Nephron progenitor cell (in vitro differentiated cells): ENCODE results near the gene NELL2.

Source experiments
- DNase-seq: peaks from one replicate; pipeline ENCODE4 v3.0.0; 2021
- H3K27ac Mint-ChIP-seq: 2 replicates; pipeline ENCODE4 v1.8.0; 2021; ENCODE audit warnings: mild to moderate bottlenecking, moderate library complexity, mixed read lengths
- H3K27me3 Mint-ChIP-seq: 2 replicates; pipeline ENCODE4 v1.8.0; 2021; ENCODE audit warnings: mild to moderate bottlenecking, low read depth, mixed read lengths; ENCODE audit not compliant: poor library complexity
- H3K36me3 Mint-ChIP-seq: 2 replicates; pipeline ENCODE4 v1.8.0; 2021; ENCODE audit warnings: low read depth, mixed read lengths
- H3K4me1 Mint-ChIP-seq: 2 replicates; pipeline ENCODE4 v1.8.0; 2021; ENCODE audit warnings: mixed read lengths
- H3K4me3 Mint-ChIP-seq: 2 replicates; pipeline ENCODE4 v1.8.0; 2021; ENCODE audit warnings: mild to moderate bottlenecking, moderate library complexity, mixed read lengths
- H3K9me3 Mint-ChIP-seq: 2 replicates; pipeline ENCODE4 v1.8.0; 2021; ENCODE audit warnings: mild to moderate bottlenecking, moderate library complexity, mixed read lengths
- CTCF ChIP-seq: fragments of 200-600 bp; sonication (generic); IDR thresholded peaks from 2 replicates; pipeline ENCODE4 v1.5.0; 2021; ENCODE audit warnings: antibody characterized with exemption

NELL2 gene

DNA sequence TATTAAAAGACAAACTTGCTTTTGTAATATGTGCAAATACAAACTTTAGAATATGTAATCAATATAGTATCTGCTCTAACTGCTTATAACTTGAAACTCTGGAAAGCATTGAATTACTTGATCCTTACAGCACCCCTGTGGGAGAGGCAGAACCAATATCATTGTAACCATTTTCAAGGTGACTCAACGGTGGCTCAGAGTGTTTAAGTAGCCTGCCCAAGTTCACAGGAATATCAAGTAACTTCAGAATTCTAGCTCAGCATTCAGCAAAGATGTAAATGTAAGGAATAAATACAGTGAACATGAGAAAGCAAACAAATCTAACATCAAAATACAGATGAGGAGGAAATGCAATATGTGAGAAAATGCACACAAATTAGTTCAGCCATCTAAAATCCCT lies 264.6 kb downstream of the NELL2 start:
- no peak for TF ChIP-seq CTCF
- Mint-ChIP-seq H3K4me3 (no peak overlapping the region), H3K36me3 (no peaks in the 10 kb centered on the region), H3K9me3 (no peaks in the 10 kb centered on the region), H3K4me1 (peaks cover 4% of the 10 kb centered on the region), H3K27me3 (no peaks in the 10 kb centered on the region), H3K27ac (no peak overlapping the region)
- no peak for DNase-seq

DNA sequence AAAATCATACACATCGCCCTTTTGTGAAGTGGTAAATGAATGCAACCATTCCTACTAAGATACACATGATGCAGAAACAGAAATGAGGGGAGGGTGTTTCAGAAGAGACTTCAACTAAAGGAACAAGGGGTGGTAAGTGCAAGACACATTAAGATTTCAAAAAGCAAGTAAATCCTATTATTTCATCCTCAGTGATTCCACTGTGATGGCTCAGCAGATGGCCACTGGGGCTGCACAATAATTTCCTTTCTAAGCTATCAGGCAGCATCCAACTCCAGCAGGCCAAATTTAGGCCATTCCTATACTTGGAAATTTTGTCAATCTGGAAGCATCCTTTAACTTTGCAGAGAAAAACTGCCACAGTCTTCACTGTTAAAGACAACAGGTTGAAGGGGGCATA lies 272.4 kb downstream of the NELL2 start:
- Mint-ChIP-seq H3K9me3 (no peaks in the 10 kb centered on the region), H3K27me3 (no peaks in the 10 kb centered on the region), H3K4me3 (no peak overlapping the region), H3K36me3 (no peaks in the 10 kb centered on the region), H3K4me1 (no peaks in the 10 kb centered on the region), H3K27ac (no peak overlapping the region)
- TF ChIP-seq CTCF = no peak
- no peak for DNase-seq

DNA sequence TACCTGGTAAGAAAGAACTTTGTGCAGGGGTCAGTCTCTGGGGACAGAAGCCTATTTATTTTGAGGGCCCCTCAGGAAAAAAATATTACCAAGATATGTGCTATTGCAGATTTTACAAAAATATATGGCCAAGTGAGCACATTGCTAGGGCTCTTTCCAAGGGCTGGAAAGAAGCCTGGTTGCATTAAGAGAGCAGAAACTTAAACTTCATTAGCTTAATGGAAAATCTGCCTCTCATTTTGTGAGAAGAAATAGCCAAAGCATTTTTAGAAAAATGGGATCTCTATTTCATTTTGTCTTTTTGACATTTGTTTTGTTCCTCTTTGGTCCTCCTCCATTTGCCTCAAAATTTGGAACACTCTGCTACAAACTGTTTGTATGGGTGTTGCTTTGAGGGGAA lies 283.5 kb downstream of the NELL2 start:
- Mint-ChIP-seq H3K9me3 (no peaks in the 10 kb centered on the region), H3K36me3 (no peaks in the 10 kb centered on the region), H3K4me1 (no peaks in the 10 kb centered on the region), H3K4me3 (no peak overlapping the region), H3K27ac (no peak overlapping the region), H3K27me3 (no peaks in the 10 kb centered on the region)
- TF ChIP-seq CTCF = no peak
- DNase-seq = no peak

GRCh38 chr12:44589697-44590096 lies 286.4 kb downstream of the NELL2 start:
- Mint-ChIP-seq H3K27ac (no peak overlapping the region), H3K9me3 (no peaks in the 10 kb centered on the region), H3K4me3 (no peak overlapping the region), H3K27me3 (no peaks in the 10 kb centered on the region), H3K36me3 (no peaks in the 10 kb centered on the region), H3K4me1 (no peaks in the 10 kb centered on the region)
- no peak for DNase-seq
- TF ChIP-seq CTCF = no peak

- H3K36me3 Mint-ChIP-seq = no peaks in the 10 kb centered on the region
- DNase-seq = no peak
- no peak overlapping the region for H3K27ac Mint-ChIP-seq
- no peaks in the 10 kb centered on the region for H3K4me1 Mint-ChIP-seq
- no peaks in the 10 kb centered on the region for H3K27me3 Mint-ChIP-seq
- no peaks in the 10 kb centered on the region for H3K9me3 Mint-ChIP-seq
- no peak overlapping the region for H3K4me3 Mint-ChIP-seq
- TF ChIP-seq CTCF = no peak
These were observed 287.5 kb downstream of the NELL2 start for GRCh38 chr12:44588651-44589050.

GRCh38 chr12:44584625-44585024 lies 291.5 kb downstream of the NELL2 start:
- DNase-seq = no peak
- no peaks in the 10 kb centered on the region for H3K36me3 Mint-ChIP-seq
- H3K4me3 Mint-ChIP-seq = no peak overlapping the region
- H3K27ac Mint-ChIP-seq = no peak overlapping the region
- H3K9me3 Mint-ChIP-seq = no peaks in the 10 kb centered on the region
- no peaks in the 10 kb centered on the region for H3K27me3 Mint-ChIP-seq
- no peak for TF ChIP-seq CTCF
- no peaks in the 10 kb centered on the region for H3K4me1 Mint-ChIP-seq
